Measurements from ENCODE around the gene FBXW5. TPM values are rescaled to one million over a fixed set of nuclear protein-coding genes. Genes with fewer than 3 reads are reported as not detected.

FBXW5 gene
- total RNA-seq, 1 experiment from 2014 or later = 40.4 TPM

- no peak overlapping the region for H3K27ac ChIP-seq
- no peaks in the 10 kb centered on the region for H3K9me3 ChIP-seq (replicated peaks)
- H3K4me1 ChIP-seq = peaks cover 7% of the 10 kb centered on the region
- no peaks in the 10 kb centered on the region for H3K36me3 ChIP-seq
- no peak for DNase-seq
- H3K27me3 ChIP-seq = peaks cover 58% of the 10 kb centered on the region
- H3K4me3 ChIP-seq = no peak overlapping the region
These were observed 27.2 kb upstream of the FBXW5 start for GRCh38 chr9:136971746-136972145.

GRCh38 chr9:136970361-136970760, 25.8 kb upstream of the FBXW5 start:
- Histone ChIP-seq H3K4me3 (no peak overlapping the region), H3K36me3 (no peaks in the 10 kb centered on the region), H3K9me3 (replicated peaks) (no peaks in the 10 kb centered on the region), H3K27ac (no peak overlapping the region), H3K27me3 (peaks cover 60% of the 10 kb centered on the region), H3K4me1 (no peaks in the 10 kb centered on the region)
- no peak for DNase-seq

- H3K9me3 ChIP-seq (replicated peaks) = no peaks in the 10 kb centered on the region
- H3K4me1 ChIP-seq = no peaks in the 10 kb centered on the region
- H3K27ac ChIP-seq = no peak overlapping the region
- H3K4me3 ChIP-seq = no peak overlapping the region
- peaks cover 61% of the 10 kb centered on the region for H3K27me3 ChIP-seq
- H3K36me3 ChIP-seq = no peaks in the 10 kb centered on the region
- no peak for DNase-seq
These were observed 25.2 kb upstream of the FBXW5 start for GRCh38 chr9:136969774-136970173.

GRCh38 chr9:136969150-136969549, 24.6 kb upstream of the FBXW5 start:
- Histone ChIP-seq H3K4me3 (no peak overlapping the region), H3K27me3 (peaks cover 67% of the 10 kb centered on the region), H3K4me1 (no peaks in the 10 kb centered on the region), H3K36me3 (no peaks in the 10 kb centered on the region), H3K27ac (no peak overlapping the region), H3K9me3 (replicated peaks) (no peaks in the 10 kb centered on the region)
- DNase-seq = no peak

GRCh38 chr9:136968333-136969127, 24.0 kb upstream of the FBXW5 start:
- H3K36me3 ChIP-seq = no peaks in the 10 kb centered on the region
- no peak overlapping the region for H3K27ac ChIP-seq
- no peaks in the 10 kb centered on the region for H3K9me3 ChIP-seq (replicated peaks)
- no peaks in the 10 kb centered on the region for H3K4me1 ChIP-seq
- no peak overlapping the region for H3K4me3 ChIP-seq
- peaks cover 72% of the 10 kb centered on the region for H3K27me3 ChIP-seq
- DNase-seq = no peak

GRCh38 chr9:136965771-136966484, 21.4 kb upstream of the FBXW5 start:
- H3K27me3 ChIP-seq = peaks cover 65% of the 10 kb centered on the region
- H3K36me3 ChIP-seq = no peaks in the 10 kb centered on the region
- H3K9me3 ChIP-seq (replicated peaks) = no peaks in the 10 kb centered on the region
- H3K4me3 ChIP-seq = no peak overlapping the region
- peaks cover 3% of the 10 kb centered on the region; the same call in 1 of the 2 replicates for H3K4me1 ChIP-seq
- no peak for DNase-seq
- H3K27ac ChIP-seq = no peak overlapping the region

- Histone ChIP-seq H3K4me3 (no peak overlapping the region), H3K36me3 (no peaks in the 10 kb centered on the region), H3K27me3 (peaks cover 63% of the 10 kb centered on the region), H3K27ac (no peak overlapping the region), H3K9me3 (replicated peaks) (no peaks in the 10 kb centered on the region), H3K4me1 (peaks cover 3% of the 10 kb centered on the region; the same call in 1 of the 2 replicates)
- DNase-seq = no peak
These were observed 20.4 kb upstream of the FBXW5 start for GRCh38 chr9:136964833-136965422.

GRCh38 chr9:136964171-136964689, 19.7 kb upstream of the FBXW5 start:
- Histone ChIP-seq H3K36me3 (no peaks in the 10 kb centered on the region), H3K4me3 (no peak overlapping the region), H3K4me1 (peaks cover 3% of the 10 kb centered on the region; the same call in 1 of the 2 replicates), H3K9me3 (replicated peaks) (no peaks in the 10 kb centered on the region), H3K27me3 (peaks cover 66% of the 10 kb centered on the region), H3K27ac (no peak overlapping the region)
- DNase-seq = no peak

- Histone ChIP-seq H3K27me3 (peaks cover 68% of the 10 kb centered on the region), H3K9me3 (replicated peaks) (no peaks in the 10 kb centered on the region), H3K27ac (no peak overlapping the region), H3K4me1 (peaks cover 3% of the 10 kb centered on the region; the same call in 1 of the 2 replicates), H3K4me3 (no peak overlapping the region), H3K36me3 (no peaks in the 10 kb centered on the region)
- DNase-seq = no peak
These were observed 19.2 kb upstream of the FBXW5 start for GRCh38 chr9:136963751-136964150.

- no peak overlapping the region for H3K27ac ChIP-seq
- H3K4me1 ChIP-seq = peaks cover 3% of the 10 kb centered on the region; the same call in 1 of the 2 replicates
- DNase-seq = no peak
- no peaks in the 10 kb centered on the region for H3K9me3 ChIP-seq (replicated peaks)
- no peaks in the 10 kb centered on the region for H3K36me3 ChIP-seq
- no peak overlapping the region for H3K4me3 ChIP-seq
- H3K27me3 ChIP-seq = peaks cover 67% of the 10 kb centered on the region
These were observed 18.8 kb upstream of the FBXW5 start for GRCh38 chr9:136963341-136963740.

GRCh38 chr9:136962701-136963248, 18.2 kb upstream of the FBXW5 start:
- Histone ChIP-seq H3K9me3 (replicated peaks) (no peaks in the 10 kb centered on the region), H3K27ac (no peak overlapping the region), H3K36me3 (no peaks in the 10 kb centered on the region), H3K4me3 (no peak overlapping the region), H3K4me1 (peaks cover 3% of the 10 kb centered on the region; the same call in 1 of the 2 replicates), H3K27me3 (peaks cover 61% of the 10 kb centered on the region)
- DNase-seq = no peak

GRCh38 chr9:136962163-136962562, 17.6 kb upstream of the FBXW5 start:
- H3K9me3 ChIP-seq (replicated peaks) = no peaks in the 10 kb centered on the region
- no peaks in the 10 kb centered on the region for H3K36me3 ChIP-seq
- H3K4me1 ChIP-seq = peaks cover 3% of the 10 kb centered on the region; the same call in 1 of the 2 replicates
- H3K27ac ChIP-seq = no peak overlapping the region
- DNase-seq = no peak
- peaks cover 58% of the 10 kb centered on the region for H3K27me3 ChIP-seq
- H3K4me3 ChIP-seq = no peak overlapping the region

- peaks cover 55% of the 10 kb centered on the region for H3K27me3 ChIP-seq
- no peak overlapping the region for H3K4me3 ChIP-seq
- no peak overlapping the region for H3K27ac ChIP-seq
- H3K9me3 ChIP-seq (replicated peaks) = no peaks in the 10 kb centered on the region
- no peak for DNase-seq
- no peaks in the 10 kb centered on the region for H3K36me3 ChIP-seq
- peaks cover 3% of the 10 kb centered on the region; the same call in 1 of the 2 replicates for H3K4me1 ChIP-seq
These were observed 16.9 kb upstream of the FBXW5 start for GRCh38 chr9:136961279-136962065.

GRCh38 chr9:136960938-136961275, 16.4 kb upstream of the FBXW5 start:
- H3K27me3 ChIP-seq = peaks cover 51% of the 10 kb centered on the region
- H3K4me1 ChIP-seq = peaks cover 3% of the 10 kb centered on the region; the same call in 1 of the 2 replicates
- no peaks in the 10 kb centered on the region for H3K9me3 ChIP-seq (replicated peaks)
- no peak overlapping the region for H3K4me3 ChIP-seq
- H3K36me3 ChIP-seq = no peaks in the 10 kb centered on the region
- DNase-seq = no peak
- no peak overlapping the region for H3K27ac ChIP-seq

Data from SJCRH30 (cell line).